ENCODE data around the gene HOXD13.

HOXD13 gene

DNA sequence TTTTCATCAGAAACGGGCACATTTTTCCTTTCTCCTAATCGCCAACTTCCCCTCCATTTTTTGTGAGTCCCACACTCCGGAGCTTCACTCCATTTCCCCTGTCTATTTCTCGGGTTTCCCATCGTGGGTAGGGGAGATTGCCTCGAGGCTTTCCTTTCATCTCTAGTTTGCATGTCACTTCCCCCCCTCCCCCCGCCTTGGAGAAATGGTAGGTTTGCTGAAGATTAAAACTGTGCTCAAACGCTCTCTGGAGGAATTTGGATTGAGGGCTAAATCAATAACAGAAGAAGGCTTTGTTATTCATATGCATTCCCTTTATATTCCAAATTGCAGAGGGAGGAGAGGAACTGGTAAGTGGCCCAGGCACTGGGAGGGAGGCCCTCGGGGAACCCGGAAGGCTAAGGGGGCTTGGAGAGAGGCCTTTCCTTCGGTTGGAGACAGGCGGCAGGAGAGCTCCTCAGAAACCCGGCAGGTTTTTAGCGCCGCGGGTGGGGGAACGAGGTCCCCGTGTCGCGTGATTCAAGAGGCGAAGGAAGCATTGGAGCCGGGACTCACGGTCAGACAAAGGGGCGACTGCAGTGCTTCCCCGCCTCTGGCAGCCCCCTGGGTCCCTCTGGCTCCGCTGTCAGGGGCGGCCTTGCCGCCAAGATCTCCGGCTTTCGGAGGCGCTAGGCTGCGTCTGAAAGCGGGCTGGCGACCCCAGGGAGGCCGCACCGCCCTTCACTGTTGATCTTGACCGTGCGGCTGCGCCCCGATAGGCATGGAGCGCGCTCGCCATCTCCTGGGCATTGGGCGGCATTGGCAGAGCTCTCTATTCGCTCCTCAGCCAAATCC is 4.7 kb downstream of the HOXD13 start:
- FAIRE-seq: no peak
- DNase-seq (ENCODE audit: insufficient read length, low spot score): peak; percentile 68
- TF ChIP-seq, protein P1, sequence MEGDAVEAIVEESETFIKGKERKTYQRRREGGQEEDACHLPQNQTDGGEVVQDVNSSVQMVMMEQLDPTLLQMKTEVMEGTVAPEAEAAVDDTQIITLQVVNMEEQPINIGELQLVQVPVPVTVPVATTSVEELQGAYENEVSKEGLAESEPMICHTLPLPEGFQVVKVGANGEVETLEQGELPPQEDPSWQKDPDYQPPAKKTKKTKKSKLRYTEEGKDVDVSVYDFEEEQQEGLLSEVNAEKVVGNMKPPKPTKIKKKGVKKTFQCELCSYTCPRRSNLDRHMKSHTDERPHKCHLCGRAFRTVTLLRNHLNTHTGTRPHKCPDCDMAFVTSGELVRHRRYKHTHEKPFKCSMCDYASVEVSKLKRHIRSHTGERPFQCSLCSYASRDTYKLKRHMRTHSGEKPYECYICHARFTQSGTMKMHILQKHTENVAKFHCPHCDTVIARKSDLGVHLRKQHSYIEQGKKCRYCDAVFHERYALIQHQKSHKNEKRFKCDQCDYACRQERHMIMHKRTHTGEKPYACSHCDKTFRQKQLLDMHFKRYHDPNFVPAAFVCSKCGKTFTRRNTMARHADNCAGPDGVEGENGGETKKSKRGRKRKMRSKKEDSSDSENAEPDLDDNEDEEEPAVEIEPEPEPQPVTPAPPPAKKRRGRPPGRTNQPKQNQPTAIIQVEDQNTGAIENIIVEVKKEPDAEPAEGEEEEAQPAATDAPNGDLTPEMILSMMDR (IDR thresholded peaks at IDR 0.05; ENCODE audit: insufficient read depth, missing control alignments): peak; percentile 81

DNA sequence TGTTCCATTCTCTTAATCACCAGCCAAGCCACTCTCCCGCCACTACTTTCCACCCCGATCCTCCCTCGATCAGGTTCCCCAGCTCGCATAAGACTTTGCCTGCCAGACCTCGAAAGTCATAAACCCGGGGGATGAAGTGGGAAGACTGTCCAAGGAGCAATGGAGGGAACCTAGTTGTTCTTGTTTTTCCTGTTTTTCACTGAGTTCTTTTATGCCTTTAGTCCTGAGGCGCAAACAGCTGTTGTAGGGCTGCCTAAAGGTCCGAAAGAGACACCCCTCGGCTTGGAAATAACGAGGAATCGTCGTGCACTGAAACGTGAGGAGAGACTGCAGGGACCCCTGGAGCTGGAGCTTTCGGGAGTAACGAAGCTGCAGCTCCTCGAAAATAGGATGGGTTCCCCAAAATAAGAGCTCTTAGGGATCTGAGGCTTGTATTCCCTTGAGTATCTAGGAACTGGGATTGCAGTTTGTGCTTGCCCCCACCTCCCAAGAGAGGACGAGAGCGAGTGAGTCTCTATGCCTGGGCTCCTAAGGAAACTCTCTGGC is 5.4 kb downstream of the HOXD13 start:
- TF ChIP-seq, protein P1 (IDR thresholded peaks at IDR 0.05; ENCODE audit: insufficient read depth, missing control alignments): no peak
- DNase-seq (ENCODE audit: insufficient read length, low spot score): no peak
- no peak for FAIRE-seq

DNA sequence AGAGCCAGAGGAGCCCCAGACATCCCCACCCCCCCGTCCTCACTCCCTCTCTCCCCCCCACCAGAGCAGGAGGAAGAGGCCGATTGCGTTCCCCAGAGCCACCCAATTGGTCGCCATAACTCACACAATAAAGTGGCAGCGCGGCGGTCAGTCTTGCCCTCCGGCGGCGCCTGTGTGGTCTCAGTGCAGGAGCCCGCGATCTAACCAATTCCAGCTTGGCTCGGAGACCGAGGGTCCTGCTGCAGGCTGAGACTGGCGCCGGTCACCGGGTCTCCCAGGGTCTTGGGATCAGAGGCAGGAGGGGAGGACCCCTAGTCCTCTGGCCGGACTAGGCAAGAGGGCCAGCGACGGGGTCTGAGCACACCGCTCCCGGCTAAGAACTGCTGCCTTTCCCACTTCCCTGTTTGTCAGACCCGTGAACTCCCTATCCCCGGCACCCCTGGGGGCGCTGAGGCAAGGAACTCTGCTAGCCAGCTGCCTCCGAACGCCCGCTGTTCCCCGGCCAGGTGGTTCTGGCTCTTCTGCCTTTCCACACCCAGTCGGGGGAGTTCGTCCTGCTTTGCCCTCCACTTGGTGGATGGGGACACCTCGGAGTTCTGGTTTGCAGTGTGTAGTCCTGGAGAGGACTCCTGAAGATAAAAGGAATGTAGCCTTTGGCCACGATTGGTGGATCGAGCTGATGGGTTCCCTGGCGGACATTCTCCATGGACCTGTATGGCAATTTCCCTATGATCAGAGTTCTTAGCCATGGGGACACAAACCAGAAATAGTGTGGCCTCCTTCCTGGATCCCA is 6.0 kb downstream of the HOXD13 start:
- no peak for FAIRE-seq
- TF ChIP-seq, protein P1 (IDR thresholded peaks at IDR 0.05; ENCODE audit: insufficient read depth, missing control alignments): no peak
- DNase-seq (ENCODE audit: insufficient read length, low spot score): no peak

DNA sequence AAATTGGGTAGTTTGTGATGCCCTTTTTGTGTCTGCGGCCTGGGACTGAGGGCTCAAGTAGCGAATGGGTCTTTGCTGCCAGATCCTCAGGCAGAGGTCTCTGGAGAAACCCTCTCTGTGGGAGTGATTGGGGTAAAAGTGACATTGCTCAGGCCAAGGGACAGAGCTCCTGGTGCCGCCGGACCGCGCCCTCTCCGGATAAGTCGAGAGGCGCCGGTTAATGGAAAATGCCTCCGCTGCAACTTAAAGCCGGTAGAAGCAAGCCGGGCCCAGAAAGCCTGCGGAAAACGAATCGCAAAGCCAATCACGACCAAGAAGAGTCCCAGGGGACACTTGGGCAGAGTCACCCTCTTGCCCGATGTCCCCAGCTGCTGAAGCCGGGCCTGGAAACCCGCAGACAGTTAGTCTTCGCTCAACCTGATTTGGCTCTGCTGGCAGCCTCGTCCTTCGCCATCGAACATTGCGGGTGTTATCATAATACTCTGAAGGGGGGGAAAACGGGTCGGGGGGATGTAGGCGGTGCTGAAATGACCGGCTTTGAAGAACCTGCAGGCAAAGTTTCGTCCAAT is 6.7 kb downstream of the HOXD13 start:
- TF ChIP-seq, protein P1 (IDR thresholded peaks at IDR 0.05; ENCODE audit: insufficient read depth, missing control alignments): no peak
- no peak for FAIRE-seq
- DNase-seq (ENCODE audit: insufficient read length, low spot score): no peak

DNA sequence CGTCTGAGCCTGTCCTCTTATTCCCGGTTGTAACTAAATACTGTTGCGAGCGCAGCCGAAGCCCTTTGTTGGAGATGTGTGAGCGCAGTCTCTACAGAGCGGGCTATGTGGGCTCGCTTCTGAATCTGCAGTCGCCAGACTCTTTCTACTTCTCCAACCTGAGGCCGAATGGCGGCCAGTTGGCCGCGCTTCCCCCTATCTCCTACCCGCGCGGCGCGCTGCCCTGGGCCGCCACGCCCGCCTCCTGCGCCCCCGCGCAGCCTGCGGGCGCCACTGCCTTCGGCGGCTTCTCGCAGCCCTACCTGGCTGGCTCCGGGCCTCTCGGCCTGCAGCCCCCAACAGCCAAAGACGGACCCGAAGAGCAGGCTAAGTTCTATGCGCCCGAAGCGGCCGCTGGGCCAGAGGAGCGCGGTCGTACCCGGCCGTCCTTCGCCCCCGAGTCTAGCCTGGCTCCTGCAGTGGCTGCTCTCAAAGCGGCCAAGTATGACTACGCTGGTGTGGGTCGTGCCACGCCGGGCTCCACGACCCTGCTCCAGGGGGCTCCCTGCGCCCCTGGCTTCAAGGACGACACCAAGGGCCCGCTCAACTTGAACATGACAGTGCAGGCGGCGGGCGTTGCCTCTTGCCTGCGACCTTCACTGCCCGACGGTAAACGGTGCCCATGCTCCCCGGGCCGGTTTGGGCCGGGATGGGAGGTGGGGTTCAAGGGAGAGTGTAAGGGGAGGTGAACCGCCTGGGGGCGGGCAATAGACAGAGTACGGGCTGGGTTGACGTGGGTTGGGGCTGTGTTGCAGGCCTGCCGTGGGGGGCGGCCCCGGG is 7.4 kb downstream of the HOXD13 start, which contains the start of gene HOXD12:
Gene HOXD12 (plus strand): TSS at position 68 of the 819 bp plus-strand sequence. CDS start 7 bp downstream, at position 75.
- DNase-seq (ENCODE audit: insufficient read length, low spot score) (no peak), FAIRE-seq (no peak)
- TF ChIP-seq, protein P1 (IDR thresholded peaks at IDR 0.05; ENCODE audit: insufficient read depth, missing control alignments): no peak

DNA sequence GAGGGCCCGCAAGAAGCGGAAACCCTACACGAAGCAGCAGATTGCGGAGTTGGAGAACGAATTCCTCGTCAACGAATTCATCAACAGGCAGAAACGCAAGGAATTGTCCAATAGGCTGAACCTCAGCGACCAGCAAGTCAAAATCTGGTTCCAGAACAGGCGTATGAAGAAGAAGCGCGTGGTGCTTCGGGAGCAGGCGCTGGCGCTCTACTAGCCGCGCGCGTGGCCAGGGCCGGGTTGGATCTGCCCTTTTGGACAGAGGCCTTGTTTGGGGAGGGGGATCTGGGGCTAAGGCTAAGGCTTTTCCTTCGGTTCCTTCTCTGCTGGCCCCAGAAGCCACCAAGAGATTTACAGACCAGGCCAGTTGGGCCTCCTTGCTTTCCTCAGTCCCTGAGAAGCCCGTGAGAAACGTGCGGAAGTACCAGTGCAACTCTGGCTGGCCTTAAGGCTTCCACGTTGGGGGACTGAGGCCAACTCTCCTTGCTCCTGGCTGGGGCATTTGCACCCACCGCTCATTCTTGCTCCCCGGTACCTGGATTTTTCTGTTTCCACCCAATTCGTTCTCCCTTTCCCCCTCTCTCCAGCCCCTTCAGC is 8.1 kb downstream of the HOXD13 start:
- no peak for DNase-seq (ENCODE audit: insufficient read length, low spot score)

More for the DNA sequence above, 8.1 kb downstream of the HOXD13 start:
- no peak for FAIRE-seq
- TF ChIP-seq, protein P1 (IDR thresholded peaks at IDR 0.05; ENCODE audit: insufficient read depth, missing control alignments): no peak
